K562 (cell line): ENCODE measurements around the gene MVD. TPM values are rescaled to one million over a fixed set of nuclear protein-coding genes. Genes with fewer than 3 reads are reported as not detected.

Experiments used
- NFE2L1 ChIP-seq: fragments of 450-650 bp; IDR thresholded peaks from 2 replicates; pipeline ENCODE4 v1.6.1; 2016; ENCODE audit warnings: missing genetic modification characterization, low read depth, mild to moderate bottlenecking, missing compliant biosample characterization, moderate library complexity, borderline replicate concordance
- POLR3A ChIP-seq: IDR thresholded peaks from 2 replicates; pipeline ENCODE4 v1.6.1; 2011; ENCODE audit warnings: borderline replicate concordance, mild to moderate bottlenecking, moderate library complexity; ENCODE audit not compliant: insufficient read length, insufficient read depth; ENCODE audit errors: extremely low read depth
- SMARCC2 ChIP-seq: fragments of 450-650 bp; IDR thresholded peaks from 2 replicates; pipeline ENCODE4 v1.6.1; 2017; ENCODE audit warnings: antibody characterized with exemption, moderate library complexity, mild to moderate bottlenecking, low read depth
- SMC3 ChIP-seq: conservative IDR thresholded peaks from 2 replicates; pipeline ENCODE4 v1.6.1; 2011; ENCODE audit warnings: low read depth, low read length, improper control_type of control experiment; ENCODE audit not compliant: insufficient read depth
- ZBTB5 ChIP-seq: fragments of 450-650 bp; IDR thresholded peaks from 2 replicates; pipeline ENCODE4 v1.6.1; 2017; ENCODE audit warnings: antibody characterized with exemption
- ZFP30 ChIP-seq: fragments of 250-450 bp; sonication (Bioruptor Pico); IDR thresholded peaks from 2 replicates; pipeline ENCODE4 v1.8.0; 2022; ENCODE audit warnings: moderate library complexity, mild to moderate bottlenecking, inconsistent platforms, borderline replicate concordance
- polyA plus RNA-seq, 8 experiments: library from polyadenylated mRNA; depleted of rRNA in 4 of 8; stranded (reverse) in 5 of 8; unstranded in 3 of 8; fragments of >200 nt; fragmentation: Nextera tagmentation in 2 of 8; fragmentation: Illumina TruSeq in 1 of 8; extraction: Ambion mirVana in 2 of 8; extraction: Trizol in 1 of 8; gene quantifications; 2 replicates each; pipeline versions ENCODE4 v1.2.1 to v1.2.3, GENCODE V29; 2011 to 2014; ENCODE audit warnings: inconsistent platforms in 1 of 8, missing spikeins in 1 of 8
- total RNA-seq, 7 experiments: library from RNA; depleted of rRNA in 6 of 7; stranded (reverse); fragments of >200 nt in 6 of 7; fragmentation: Illumina TruSeq in 2 of 7; extraction: Trizol in 2 of 7; gene quantifications; 2 replicates each; pipeline versions ENCODE4 v1.2.1 to v1.2.3, GENCODE V29; 2011 to 2021; ENCODE audit warnings: low replicate concordance in 1 of 7
- TF ChIP-seq, protein P1 (sequence below): fragments of 450-650 bp; IDR thresholded peaks from 2 replicates; pipeline ENCODE4 v1.6.1; 2016; ENCODE audit warnings: mild to moderate bottlenecking, moderate library complexity

Gene MVD
- total and polyA plus RNA-seq, 9 of the 15 experiments (the other 6 are each of a cell fraction or from before 2014, with no cell fraction given) = 12.2 to 141 (median 45.3) TPM

DNA sequence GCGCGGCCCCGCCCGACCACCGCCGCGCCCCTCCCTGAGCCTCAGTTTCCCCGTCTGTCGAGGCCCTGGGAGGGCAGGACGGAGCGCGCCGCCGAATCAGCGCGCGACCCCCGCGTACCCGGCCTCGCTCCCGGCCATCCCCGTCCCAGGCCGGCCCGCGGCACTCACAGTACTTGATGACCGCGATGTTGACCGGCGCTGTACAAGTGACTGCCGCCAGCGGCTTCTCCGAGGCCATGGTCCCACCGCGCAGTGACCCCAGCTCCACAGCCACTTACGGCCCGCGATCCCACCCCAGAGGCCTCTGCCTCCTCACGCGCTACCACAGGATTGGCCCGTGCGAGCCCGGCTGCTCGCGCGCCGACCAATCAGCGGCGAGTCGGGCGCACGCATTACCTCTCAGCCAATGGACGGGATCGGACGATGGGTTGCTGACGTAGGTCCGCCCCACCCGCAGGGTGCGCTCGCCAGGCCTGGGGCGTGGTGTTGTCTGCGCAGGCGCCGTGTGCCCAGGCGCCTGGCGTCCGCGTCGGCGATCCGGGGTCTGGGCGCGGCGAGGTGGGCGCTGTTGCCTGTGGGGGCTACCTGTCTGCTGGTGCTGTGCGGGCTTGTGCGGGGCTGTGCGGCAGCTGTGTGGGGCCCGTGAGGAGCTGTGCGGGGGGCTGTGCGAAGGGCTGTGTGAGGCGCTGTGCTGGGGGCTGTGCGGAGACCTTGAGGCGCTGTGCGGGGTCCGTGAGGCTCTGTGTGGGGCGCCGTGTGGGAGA lies at the start of gene MVD (continued):
- TF ChIP-seq ZBTB5 (no peak; the same call in 1 of the 2 replicates), POLR3A (no peak), ZFP30 (CRISPR knock-in tag) (no peak), SMARCC2 (no peak), NFE2L1 (no peak), SMC3 (no peak)
- TF ChIP-seq, protein P1, sequence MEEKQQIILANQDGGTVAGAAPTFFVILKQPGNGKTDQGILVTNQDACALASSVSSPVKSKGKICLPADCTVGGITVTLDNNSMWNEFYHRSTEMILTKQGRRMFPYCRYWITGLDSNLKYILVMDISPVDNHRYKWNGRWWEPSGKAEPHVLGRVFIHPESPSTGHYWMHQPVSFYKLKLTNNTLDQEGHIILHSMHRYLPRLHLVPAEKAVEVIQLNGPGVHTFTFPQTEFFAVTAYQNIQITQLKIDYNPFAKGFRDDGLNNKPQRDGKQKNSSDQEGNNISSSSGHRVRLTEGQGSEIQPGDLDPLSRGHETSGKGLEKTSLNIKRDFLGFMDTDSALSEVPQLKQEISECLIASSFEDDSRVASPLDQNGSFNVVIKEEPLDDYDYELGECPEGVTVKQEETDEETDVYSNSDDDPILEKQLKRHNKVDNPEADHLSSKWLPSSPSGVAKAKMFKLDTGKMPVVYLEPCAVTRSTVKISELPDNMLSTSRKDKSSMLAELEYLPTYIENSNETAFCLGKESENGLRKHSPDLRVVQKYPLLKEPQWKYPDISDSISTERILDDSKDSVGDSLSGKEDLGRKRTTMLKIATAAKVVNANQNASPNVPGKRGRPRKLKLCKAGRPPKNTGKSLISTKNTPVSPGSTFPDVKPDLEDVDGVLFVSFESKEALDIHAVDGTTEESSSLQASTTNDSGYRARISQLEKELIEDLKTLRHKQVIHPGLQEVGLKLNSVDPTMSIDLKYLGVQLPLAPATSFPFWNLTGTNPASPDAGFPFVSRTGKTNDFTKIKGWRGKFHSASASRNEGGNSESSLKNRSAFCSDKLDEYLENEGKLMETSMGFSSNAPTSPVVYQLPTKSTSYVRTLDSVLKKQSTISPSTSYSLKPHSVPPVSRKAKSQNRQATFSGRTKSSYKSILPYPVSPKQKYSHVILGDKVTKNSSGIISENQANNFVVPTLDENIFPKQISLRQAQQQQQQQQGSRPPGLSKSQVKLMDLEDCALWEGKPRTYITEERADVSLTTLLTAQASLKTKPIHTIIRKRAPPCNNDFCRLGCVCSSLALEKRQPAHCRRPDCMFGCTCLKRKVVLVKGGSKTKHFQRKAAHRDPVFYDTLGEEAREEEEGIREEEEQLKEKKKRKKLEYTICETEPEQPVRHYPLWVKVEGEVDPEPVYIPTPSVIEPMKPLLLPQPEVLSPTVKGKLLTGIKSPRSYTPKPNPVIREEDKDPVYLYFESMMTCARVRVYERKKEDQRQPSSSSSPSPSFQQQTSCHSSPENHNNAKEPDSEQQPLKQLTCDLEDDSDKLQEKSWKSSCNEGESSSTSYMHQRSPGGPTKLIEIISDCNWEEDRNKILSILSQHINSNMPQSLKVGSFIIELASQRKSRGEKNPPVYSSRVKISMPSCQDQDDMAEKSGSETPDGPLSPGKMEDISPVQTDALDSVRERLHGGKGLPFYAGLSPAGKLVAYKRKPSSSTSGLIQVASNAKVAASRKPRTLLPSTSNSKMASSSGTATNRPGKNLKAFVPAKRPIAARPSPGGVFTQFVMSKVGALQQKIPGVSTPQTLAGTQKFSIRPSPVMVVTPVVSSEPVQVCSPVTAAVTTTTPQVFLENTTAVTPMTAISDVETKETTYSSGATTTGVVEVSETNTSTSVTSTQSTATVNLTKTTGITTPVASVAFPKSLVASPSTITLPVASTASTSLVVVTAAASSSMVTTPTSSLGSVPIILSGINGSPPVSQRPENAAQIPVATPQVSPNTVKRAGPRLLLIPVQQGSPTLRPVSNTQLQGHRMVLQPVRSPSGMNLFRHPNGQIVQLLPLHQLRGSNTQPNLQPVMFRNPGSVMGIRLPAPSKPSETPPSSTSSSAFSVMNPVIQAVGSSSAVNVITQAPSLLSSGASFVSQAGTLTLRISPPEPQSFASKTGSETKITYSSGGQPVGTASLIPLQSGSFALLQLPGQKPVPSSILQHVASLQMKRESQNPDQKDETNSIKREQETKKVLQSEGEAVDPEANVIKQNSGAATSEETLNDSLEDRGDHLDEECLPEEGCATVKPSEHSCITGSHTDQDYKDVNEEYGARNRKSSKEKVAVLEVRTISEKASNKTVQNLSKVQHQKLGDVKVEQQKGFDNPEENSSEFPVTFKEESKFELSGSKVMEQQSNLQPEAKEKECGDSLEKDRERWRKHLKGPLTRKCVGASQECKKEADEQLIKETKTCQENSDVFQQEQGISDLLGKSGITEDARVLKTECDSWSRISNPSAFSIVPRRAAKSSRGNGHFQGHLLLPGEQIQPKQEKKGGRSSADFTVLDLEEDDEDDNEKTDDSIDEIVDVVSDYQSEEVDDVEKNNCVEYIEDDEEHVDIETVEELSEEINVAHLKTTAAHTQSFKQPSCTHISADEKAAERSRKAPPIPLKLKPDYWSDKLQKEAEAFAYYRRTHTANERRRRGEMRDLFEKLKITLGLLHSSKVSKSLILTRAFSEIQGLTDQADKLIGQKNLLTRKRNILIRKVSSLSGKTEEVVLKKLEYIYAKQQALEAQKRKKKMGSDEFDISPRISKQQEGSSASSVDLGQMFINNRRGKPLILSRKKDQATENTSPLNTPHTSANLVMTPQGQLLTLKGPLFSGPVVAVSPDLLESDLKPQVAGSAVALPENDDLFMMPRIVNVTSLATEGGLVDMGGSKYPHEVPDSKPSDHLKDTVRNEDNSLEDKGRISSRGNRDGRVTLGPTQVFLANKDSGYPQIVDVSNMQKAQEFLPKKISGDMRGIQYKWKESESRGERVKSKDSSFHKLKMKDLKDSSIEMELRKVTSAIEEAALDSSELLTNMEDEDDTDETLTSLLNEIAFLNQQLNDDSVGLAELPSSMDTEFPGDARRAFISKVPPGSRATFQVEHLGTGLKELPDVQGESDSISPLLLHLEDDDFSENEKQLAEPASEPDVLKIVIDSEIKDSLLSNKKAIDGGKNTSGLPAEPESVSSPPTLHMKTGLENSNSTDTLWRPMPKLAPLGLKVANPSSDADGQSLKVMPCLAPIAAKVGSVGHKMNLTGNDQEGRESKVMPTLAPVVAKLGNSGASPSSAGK = no peak; the same call in 1 of the 2 replicates
